Upper lobe of left lung (tissue), 4 donors: ENCODE measurements around the gene CABLES1.

Source experiments
- CTCF ChIP-seq, 6 experiments: fragments of 450-650 bp in 4 of 6; fragments of 200-600 bp in 2 of 6; sonication (generic) in 2 of 6; IDR thresholded peaks; one replicate each; pipeline ENCODE4 v1.5.1; 2016 to 2019; ENCODE audit warnings: antibody characterized with exemption in 6 of 6
- EP300 ChIP-seq, 4 donors: sonication (generic); formaldehyde crosslinking; IDR thresholded peaks; one replicate each; pipeline ENCODE4 v1.5.1; 2017; ENCODE audit warnings: antibody characterized with exemption in 4 of 4, control low read depth in 2 of 4
- POLR2A ChIP-seq, 4 donors: fragments of 450-650 bp; IDR thresholded peaks; one replicate each; pipeline ENCODE4 v1.5.1; 2016 to 2017; ENCODE audit warnings: antibody characterized with exemption in 4 of 4, mild to moderate bottlenecking in 2 of 4
- POLR2AphosphoS5 ChIP-seq, 2 donors: sonication (generic); formaldehyde crosslinking; IDR thresholded peaks; one replicate each; pipeline ENCODE4 v1.5.1; 2017; ENCODE audit warnings: antibody characterized with exemption in 2 of 2

GRCh38 chr18:23250893-23251656 is 115.8 kb downstream of the CABLES1 start:
- TF ChIP-seq CTCF (IDR thresholded peaks at IDR 0.05) (no peak), POLR2A (IDR thresholded peaks at IDR 0.05) (no peak), POLR2AphosphoS5 (IDR thresholded peaks at IDR 0.05) (peak; percentile 57 to 67), EP300 (IDR thresholded peaks at IDR 0.05) (no peak)
